Fibroblast of lung (primary cell): ENCODE data around the gene TSEN54. TPM values are rescaled to one million over a fixed set of nuclear protein-coding genes. Genes with fewer than 3 reads are reported as not detected.

Experiments used
- DNase-seq, 2 donors: peaks; one replicate each; pipeline versions ENCODE4 v3.0.0 to v3.0.0-alpha.2; 2010; ENCODE audit warnings: low read depth in 2 of 2
- H2AFZ ChIP-seq: 2 replicates; pipeline ENCODE4 v1.5.1; 2012; ENCODE audit warnings: low read length, control low read depth, inconsistent platforms
- H3K27ac ChIP-seq: 2 replicates; pipeline ENCODE4 v1.5.1; 2011; ENCODE audit warnings: low read length, control low read depth; ENCODE audit not compliant: insufficient read depth
- H3K27me3 ChIP-seq: 2 replicates; pipeline ENCODE4 v1.5.1; 2011; ENCODE audit warnings: mild to moderate bottlenecking, low read length; ENCODE audit not compliant: control insufficient read depth, insufficient read depth
- H3K36me3 ChIP-seq: 2 replicates; pipeline ENCODE4 v1.5.1; 2011; ENCODE audit warnings: low read length; ENCODE audit not compliant: control insufficient read depth, insufficient read depth
- H3K4me1 ChIP-seq: 2 replicates; pipeline ENCODE4 v1.5.1; 2011; ENCODE audit warnings: low read length; ENCODE audit not compliant: control insufficient read depth, insufficient read depth; ENCODE audit errors: extremely low read depth
- H3K4me2 ChIP-seq: 2 replicates; pipeline ENCODE4 v1.5.1; 2011; ENCODE audit warnings: low read length, control low read depth; ENCODE audit not compliant: insufficient read depth; ENCODE audit errors: extremely low read depth
- H3K4me3 ChIP-seq, 4 experiments: fragments of 200-600 bp in 1 of 4; sonication (generic) in 1 of 4; replicated peaks in 1 of 4; 2 replicates each; pipeline ENCODE4 v1.5.1; 2011 to 2016; ENCODE audit warnings: low read length in 4 of 4, low read depth in 3 of 4, mild to moderate bottlenecking in 3 of 4, control low read depth in 2 of 4, inconsistent platforms in 1 of 4, mixed read lengths in 1 of 4; ENCODE audit not compliant: insufficient read depth in 1 of 4; ENCODE audit errors: control extremely low read depth in 1 of 4
- H3K79me2 ChIP-seq: 2 replicates; pipeline ENCODE4 v1.5.1; 2012; ENCODE audit warnings: mild to moderate bottlenecking, low read length, inconsistent platforms; ENCODE audit not compliant: control insufficient read depth, insufficient read depth
- H3K9ac ChIP-seq: 2 replicates; pipeline ENCODE4 v1.5.1; 2011; ENCODE audit warnings: mild to moderate bottlenecking, low read length, control low read depth; ENCODE audit not compliant: insufficient read depth
- H3K9me3 ChIP-seq: 2 replicates; pipeline ENCODE4 v1.5.1; 2012; ENCODE audit warnings: low read depth, low read length; ENCODE audit not compliant: control insufficient read depth, insufficient read depth
- H4K20me1 ChIP-seq: 2 replicates; pipeline ENCODE4 v1.5.1; 2011; ENCODE audit warnings: low read length; ENCODE audit not compliant: control insufficient read depth, insufficient read depth; ENCODE audit errors: extremely low read depth
- EZH2 ChIP-seq: IDR thresholded peaks from 2 replicates; pipeline ENCODE4 v1.5.1; 2012; ENCODE audit warnings: low read length, control low read depth, mild to moderate bottlenecking; ENCODE audit errors: missing control alignments
- polyA plus RNA-seq, 2 donors: library from polyadenylated mRNA; depleted of rRNA in 1 of 2; stranded (reverse) in 1 of 2; unstranded in 1 of 2; fragments of >200 nt; gene quantifications; 2 replicates each; pipeline ENCODE4 v1.2.1, GENCODE V29; 2011 to 2012; ENCODE audit warnings: missing spikeins in 1 of 2
- total RNA-seq: library from RNA; depleted of rRNA; stranded (reverse); fragments of >200 nt; gene quantifications from 2 replicates; pipeline ENCODE4 v1.2.1, GENCODE V29; 2014
- TF ChIP-seq, protein P1 (sequence below), 2 donors: IDR thresholded peaks in 1 of 2; conservative IDR thresholded peaks in 1 of 2; 1 replicate in 1 of 2; 2 replicates in 1 of 2; pipeline ENCODE4 v1.5.1; 2011 to 2012; ENCODE audit warnings: low read length in 2 of 2, control low read depth in 1 of 2, inconsistent platforms in 1 of 2, low read depth in 1 of 2, mild to moderate bottlenecking in 1 of 2

Gene TSEN54
- total and polyA plus RNA-seq, 2 donors (not counting 1 experiment from before 2014, with no cell fraction given), result 5.3 to 7.8 TPM

DNA sequence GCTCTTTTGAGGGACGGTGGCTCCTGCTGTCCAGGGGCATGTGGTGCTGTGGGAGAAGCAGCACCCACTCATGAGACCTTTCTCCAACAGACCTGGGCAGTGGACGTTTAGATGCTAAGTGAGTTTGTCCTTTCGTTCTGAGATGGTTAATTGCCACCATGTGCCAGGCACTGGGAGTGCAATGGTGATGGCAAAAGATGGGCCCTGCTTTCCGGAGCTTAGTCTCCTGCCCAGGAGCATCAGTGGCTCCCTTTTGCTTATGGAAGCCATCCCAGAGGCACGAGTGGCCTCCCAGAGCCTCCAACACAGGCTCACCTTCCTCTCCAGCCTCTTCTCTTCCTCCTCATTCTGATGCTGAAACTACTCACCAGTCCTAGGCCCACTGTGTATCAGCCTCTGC is 29.4 kb upstream of the TSEN54 start:
- DNase-seq, result no peak
- H3K4me1 ChIP-seq, result no peaks in the 10 kb centered on the region
- H3K27ac ChIP-seq, result no peak overlapping the region
- H3K4me2 ChIP-seq, result no peak overlapping the region
- no peak for TF ChIP-seq EZH2
- TF ChIP-seq, protein P1, sequence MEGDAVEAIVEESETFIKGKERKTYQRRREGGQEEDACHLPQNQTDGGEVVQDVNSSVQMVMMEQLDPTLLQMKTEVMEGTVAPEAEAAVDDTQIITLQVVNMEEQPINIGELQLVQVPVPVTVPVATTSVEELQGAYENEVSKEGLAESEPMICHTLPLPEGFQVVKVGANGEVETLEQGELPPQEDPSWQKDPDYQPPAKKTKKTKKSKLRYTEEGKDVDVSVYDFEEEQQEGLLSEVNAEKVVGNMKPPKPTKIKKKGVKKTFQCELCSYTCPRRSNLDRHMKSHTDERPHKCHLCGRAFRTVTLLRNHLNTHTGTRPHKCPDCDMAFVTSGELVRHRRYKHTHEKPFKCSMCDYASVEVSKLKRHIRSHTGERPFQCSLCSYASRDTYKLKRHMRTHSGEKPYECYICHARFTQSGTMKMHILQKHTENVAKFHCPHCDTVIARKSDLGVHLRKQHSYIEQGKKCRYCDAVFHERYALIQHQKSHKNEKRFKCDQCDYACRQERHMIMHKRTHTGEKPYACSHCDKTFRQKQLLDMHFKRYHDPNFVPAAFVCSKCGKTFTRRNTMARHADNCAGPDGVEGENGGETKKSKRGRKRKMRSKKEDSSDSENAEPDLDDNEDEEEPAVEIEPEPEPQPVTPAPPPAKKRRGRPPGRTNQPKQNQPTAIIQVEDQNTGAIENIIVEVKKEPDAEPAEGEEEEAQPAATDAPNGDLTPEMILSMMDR (conservative IDR thresholded peaks at IDR 0.05 in 1 of 2, IDR thresholded peaks at IDR 0.05 in 1 of 2; ENCODE audit: low read depth in 1 of 2, low read length in 2 of 2), result peak in 1 of 2 donors; percentile 6
- H2AFZ ChIP-seq, result no peak overlapping the region
- H3K27me3 ChIP-seq, result no peaks in the 10 kb centered on the region
- H3K79me2 ChIP-seq, result no peaks in the 10 kb centered on the region
- no peaks in the 10 kb centered on the region for H4K20me1 ChIP-seq
- H3K9ac ChIP-seq, result no peak overlapping the region
- H3K9me3 ChIP-seq, result no peaks in the 10 kb centered on the region
- peaks cover 5% of the 10 kb centered on the region for H3K36me3 ChIP-seq
- no peak overlapping the region for H3K4me3 ChIP-seq

GRCh38 chr17:75487351-75488070 is 28.8 kb upstream of the TSEN54 start:
- Histone ChIP-seq H3K9ac (no peak overlapping the region), H3K9me3 (no peaks in the 10 kb centered on the region), H3K4me1 (no peaks in the 10 kb centered on the region), H2AFZ (no peak overlapping the region), H3K4me3 (no peak overlapping the region), H3K36me3 (peaks cover 7% of the 10 kb centered on the region), H4K20me1 (no peaks in the 10 kb centered on the region), H3K4me2 (no peak overlapping the region), H3K27me3 (no peaks in the 10 kb centered on the region), H3K79me2 (no peaks in the 10 kb centered on the region), H3K27ac (no peak overlapping the region)
- TF ChIP-seq, protein P1 (conservative IDR thresholded peaks at IDR 0.05 in 1 of 2, IDR thresholded peaks at IDR 0.05 in 1 of 2; ENCODE audit: low read depth in 1 of 2, low read length in 2 of 2), result no peak
- TF ChIP-seq EZH2, result no peak
- DNase-seq, result no peak

DNA sequence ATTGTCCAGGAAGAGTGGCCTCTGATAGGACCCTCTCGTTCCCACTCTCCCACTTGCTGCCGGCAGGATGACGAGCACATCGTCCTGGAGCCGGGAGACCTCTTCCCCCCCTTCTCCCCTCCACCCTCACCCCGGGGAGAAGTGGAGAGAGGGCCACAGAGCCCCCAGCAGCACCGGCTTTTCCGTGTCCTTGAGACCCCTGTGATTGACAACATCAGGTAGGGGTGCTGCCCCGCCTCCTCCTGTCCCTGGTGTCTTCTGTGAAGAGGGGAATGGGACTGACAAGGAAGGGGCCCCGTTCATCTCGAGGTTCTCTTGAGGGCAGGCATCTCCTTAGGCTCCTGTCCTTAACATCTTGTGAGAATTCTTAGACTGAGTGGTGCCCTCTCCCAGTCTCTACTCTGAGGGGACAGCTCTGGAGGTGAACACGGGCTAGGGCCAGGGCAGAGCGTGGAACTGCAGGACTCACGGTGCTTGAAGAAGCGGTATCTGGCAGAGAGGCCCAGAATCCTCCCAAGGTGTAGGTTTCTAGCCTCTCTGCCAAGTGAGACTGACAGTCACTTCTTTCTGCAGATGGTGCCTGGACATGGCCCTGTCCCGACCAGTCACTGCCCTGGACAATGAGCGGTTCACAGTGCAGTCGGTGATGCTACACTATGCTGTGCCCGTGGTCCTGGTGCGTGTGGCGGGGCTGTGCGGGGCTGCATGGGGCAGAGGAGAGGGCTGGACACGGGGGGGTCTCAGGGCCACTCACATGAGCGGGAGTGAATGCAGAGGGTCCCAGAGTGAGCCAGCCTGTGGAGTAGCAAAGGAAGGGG is 27.4 kb upstream of the TSEN54 start:
- no peak overlapping the region for H3K9ac ChIP-seq
- H4K20me1 ChIP-seq, result no peaks in the 10 kb centered on the region
- no peak overlapping the region for H3K4me2 ChIP-seq
- DNase-seq, result no peak
- no peak overlapping the region for H3K27ac ChIP-seq
- no peak overlapping the region for H3K4me3 ChIP-seq
- H3K9me3 ChIP-seq, result no peaks in the 10 kb centered on the region
- TF ChIP-seq, protein P1 (conservative IDR thresholded peaks at IDR 0.05 in 1 of 2, IDR thresholded peaks at IDR 0.05 in 1 of 2; ENCODE audit: low read depth in 1 of 2, low read length in 2 of 2), result no peak
- TF ChIP-seq EZH2, result no peak
- peaks cover 8% of the 10 kb centered on the region for H3K36me3 ChIP-seq
- H3K79me2 ChIP-seq, result no peaks in the 10 kb centered on the region
- H2AFZ ChIP-seq, result no peak overlapping the region
- no peaks in the 10 kb centered on the region for H3K4me1 ChIP-seq
- H3K27me3 ChIP-seq, result no peaks in the 10 kb centered on the region
